Spleen (tissue), 7 donors: ENCODE measurements around the gene ABCC3.

ENCODE experiments used
- POLR2A ChIP-seq, 3 donors: fragments of 450-650 bp; IDR thresholded peaks; one replicate each; pipeline ENCODE4 v1.5.1; 2017; ENCODE audit warnings: antibody characterized with exemption in 3 of 3, mild to moderate bottlenecking in 1 of 3
- TF ChIP-seq, protein P1 (sequence below), 11 experiments: fragments of 200-600 bp in 7 of 11; fragments of 450-650 bp in 4 of 11; sonication (generic) in 4 of 11; IDR thresholded peaks in 8 of 11; conservative IDR thresholded peaks in 3 of 11; 1 replicate in 7 of 11; 2 replicates in 4 of 11; pipeline versions ENCODE4 v1.4.0 to v1.8.0; 2016 to 2021; ENCODE audit warnings: antibody characterized with exemption in 11 of 11, inconsistent platforms in 4 of 11, mild to moderate bottlenecking in 1 of 11
- donor health status: DM: no; HTN: no; CAD: no; lungs with moderate emphysema.
- donor health status: DM: no; HTN: no; CAD: no.
- donor health status: DM: no; HTN: no; CAD: no.

DNA sequence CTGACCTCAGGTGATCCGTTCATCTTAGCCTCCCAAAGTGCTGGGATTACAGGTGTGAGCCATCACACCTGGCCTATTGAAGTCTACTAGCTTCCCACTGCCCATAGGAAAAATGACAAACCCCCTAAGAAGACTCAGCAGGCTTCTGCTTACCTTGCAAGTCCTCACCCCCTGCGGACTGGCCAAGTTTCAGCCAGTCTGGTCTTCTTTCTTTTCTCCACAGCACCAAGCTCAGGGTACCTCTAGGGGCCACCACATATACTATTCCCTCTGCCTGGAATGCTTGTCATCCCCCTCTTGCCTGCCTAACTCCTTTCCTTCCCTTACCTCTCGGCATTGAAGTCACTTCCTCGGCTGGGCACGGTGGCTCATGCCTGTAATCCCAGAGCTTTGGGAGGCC is 31.2 kb downstream of the ABCC3 start:
- TF ChIP-seq, protein P1, sequence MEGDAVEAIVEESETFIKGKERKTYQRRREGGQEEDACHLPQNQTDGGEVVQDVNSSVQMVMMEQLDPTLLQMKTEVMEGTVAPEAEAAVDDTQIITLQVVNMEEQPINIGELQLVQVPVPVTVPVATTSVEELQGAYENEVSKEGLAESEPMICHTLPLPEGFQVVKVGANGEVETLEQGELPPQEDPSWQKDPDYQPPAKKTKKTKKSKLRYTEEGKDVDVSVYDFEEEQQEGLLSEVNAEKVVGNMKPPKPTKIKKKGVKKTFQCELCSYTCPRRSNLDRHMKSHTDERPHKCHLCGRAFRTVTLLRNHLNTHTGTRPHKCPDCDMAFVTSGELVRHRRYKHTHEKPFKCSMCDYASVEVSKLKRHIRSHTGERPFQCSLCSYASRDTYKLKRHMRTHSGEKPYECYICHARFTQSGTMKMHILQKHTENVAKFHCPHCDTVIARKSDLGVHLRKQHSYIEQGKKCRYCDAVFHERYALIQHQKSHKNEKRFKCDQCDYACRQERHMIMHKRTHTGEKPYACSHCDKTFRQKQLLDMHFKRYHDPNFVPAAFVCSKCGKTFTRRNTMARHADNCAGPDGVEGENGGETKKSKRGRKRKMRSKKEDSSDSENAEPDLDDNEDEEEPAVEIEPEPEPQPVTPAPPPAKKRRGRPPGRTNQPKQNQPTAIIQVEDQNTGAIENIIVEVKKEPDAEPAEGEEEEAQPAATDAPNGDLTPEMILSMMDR (IDR thresholded peaks at IDR 0.05 in 8 of 11, conservative IDR thresholded peaks at IDR 0.05 in 3 of 11) = no peak
- TF ChIP-seq POLR2A (IDR thresholded peaks at IDR 0.05) = no peak
